Measurements from ENCODE around the gene EML2.
"Not testable (repeated sequence)": the region's sequence is repeated elsewhere in the genome, so short reads cannot be mapped to it uniquely, and the experiment has no call there.

The EML2 gene

DNA sequence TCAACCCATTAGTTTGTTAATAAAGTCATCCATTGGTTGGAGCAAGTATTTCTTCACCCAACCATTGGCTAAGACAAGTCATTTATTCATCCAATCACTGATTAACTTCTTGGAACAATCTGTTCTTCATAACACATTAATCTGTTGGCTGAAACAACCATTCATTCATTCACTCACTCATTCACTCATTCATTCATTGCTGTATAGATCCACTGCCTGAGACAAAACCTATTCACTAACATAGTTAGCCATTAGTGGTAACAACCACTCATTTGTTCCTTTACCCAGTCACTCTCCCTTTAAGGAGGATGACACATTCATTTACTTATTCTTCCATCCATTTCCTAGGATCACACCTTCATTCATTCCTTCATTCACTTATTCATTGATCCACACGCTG is 15.2 kb downstream of the EML2 start:
- H3K4me1 ChIP-seq: no peaks in the 10 kb centered on the region
- H3K9me3 ChIP-seq: no peaks in the 10 kb centered on the region
- H3K27me3 ChIP-seq: no peaks in the 10 kb centered on the region
- no peak for DNase-seq
- TF ChIP-seq, protein P1, sequence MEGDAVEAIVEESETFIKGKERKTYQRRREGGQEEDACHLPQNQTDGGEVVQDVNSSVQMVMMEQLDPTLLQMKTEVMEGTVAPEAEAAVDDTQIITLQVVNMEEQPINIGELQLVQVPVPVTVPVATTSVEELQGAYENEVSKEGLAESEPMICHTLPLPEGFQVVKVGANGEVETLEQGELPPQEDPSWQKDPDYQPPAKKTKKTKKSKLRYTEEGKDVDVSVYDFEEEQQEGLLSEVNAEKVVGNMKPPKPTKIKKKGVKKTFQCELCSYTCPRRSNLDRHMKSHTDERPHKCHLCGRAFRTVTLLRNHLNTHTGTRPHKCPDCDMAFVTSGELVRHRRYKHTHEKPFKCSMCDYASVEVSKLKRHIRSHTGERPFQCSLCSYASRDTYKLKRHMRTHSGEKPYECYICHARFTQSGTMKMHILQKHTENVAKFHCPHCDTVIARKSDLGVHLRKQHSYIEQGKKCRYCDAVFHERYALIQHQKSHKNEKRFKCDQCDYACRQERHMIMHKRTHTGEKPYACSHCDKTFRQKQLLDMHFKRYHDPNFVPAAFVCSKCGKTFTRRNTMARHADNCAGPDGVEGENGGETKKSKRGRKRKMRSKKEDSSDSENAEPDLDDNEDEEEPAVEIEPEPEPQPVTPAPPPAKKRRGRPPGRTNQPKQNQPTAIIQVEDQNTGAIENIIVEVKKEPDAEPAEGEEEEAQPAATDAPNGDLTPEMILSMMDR (IDR thresholded peaks at IDR 0.05; ENCODE audit: low read depth, low read length): no peak
- no peaks in the 10 kb centered on the region for H3K36me3 ChIP-seq
- no peak overlapping the region for H3K4me3 ChIP-seq (ENCODE audit: low read depth, low read length)

- Histone ChIP-seq H3K9me3 (no peaks in the 10 kb centered on the region), H3K4me3 (ENCODE audit: low read depth, low read length) (no peak overlapping the region), H3K4me1 (no peaks in the 10 kb centered on the region), H3K27me3 (no peaks in the 10 kb centered on the region), H3K36me3 (no peaks in the 10 kb centered on the region)
- TF ChIP-seq, protein P1 (IDR thresholded peaks at IDR 0.05; ENCODE audit: low read depth, low read length): no peak
- DNase-seq: no peak
Observed at GRCh38 chr19:45621976-45622503, 17.2 kb downstream of the EML2 start.

- H3K27me3 ChIP-seq: no peaks in the 10 kb centered on the region
- H3K4me1 ChIP-seq: peaks cover 1% of the 10 kb centered on the region
- H3K4me3 ChIP-seq (ENCODE audit: low read depth, low read length): no peak overlapping the region
- no peak for DNase-seq
- TF ChIP-seq, protein P1 (IDR thresholded peaks at IDR 0.05; ENCODE audit: low read depth, low read length): no peak
- no peaks in the 10 kb centered on the region for H3K9me3 ChIP-seq
- no peaks in the 10 kb centered on the region for H3K36me3 ChIP-seq
Observed at GRCh38 chr19:45621389-45621788, 17.8 kb downstream of the EML2 start.

DNA sequence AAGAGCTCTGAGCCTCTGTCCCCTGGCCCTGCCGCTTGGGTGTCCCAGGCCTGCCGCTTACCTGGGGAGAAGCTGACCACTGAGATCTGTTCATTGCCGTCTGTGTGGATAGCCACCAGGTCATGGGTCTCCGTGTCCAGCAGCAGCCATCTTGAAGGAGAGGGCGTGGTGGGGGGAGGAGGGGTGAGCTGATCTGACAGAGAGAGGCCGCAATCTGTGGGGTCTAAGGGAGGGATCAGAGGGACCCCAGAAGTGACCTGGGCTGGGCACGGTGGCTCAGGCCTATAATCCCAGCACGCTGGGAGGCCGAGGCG is 22.5 kb downstream of the EML2 start:
- H3K36me3 ChIP-seq: no peaks in the 10 kb centered on the region
- TF ChIP-seq, protein P1 (IDR thresholded peaks at IDR 0.05; ENCODE audit: low read depth, low read length): no peak
- H3K4me1 ChIP-seq: peaks cover 7% of the 10 kb centered on the region
- no peak overlapping the region for H3K4me3 ChIP-seq (ENCODE audit: low read depth, low read length)
- no peaks in the 10 kb centered on the region for H3K27me3 ChIP-seq
- DNase-seq: no peak
- no peaks in the 10 kb centered on the region for H3K9me3 ChIP-seq

DNA sequence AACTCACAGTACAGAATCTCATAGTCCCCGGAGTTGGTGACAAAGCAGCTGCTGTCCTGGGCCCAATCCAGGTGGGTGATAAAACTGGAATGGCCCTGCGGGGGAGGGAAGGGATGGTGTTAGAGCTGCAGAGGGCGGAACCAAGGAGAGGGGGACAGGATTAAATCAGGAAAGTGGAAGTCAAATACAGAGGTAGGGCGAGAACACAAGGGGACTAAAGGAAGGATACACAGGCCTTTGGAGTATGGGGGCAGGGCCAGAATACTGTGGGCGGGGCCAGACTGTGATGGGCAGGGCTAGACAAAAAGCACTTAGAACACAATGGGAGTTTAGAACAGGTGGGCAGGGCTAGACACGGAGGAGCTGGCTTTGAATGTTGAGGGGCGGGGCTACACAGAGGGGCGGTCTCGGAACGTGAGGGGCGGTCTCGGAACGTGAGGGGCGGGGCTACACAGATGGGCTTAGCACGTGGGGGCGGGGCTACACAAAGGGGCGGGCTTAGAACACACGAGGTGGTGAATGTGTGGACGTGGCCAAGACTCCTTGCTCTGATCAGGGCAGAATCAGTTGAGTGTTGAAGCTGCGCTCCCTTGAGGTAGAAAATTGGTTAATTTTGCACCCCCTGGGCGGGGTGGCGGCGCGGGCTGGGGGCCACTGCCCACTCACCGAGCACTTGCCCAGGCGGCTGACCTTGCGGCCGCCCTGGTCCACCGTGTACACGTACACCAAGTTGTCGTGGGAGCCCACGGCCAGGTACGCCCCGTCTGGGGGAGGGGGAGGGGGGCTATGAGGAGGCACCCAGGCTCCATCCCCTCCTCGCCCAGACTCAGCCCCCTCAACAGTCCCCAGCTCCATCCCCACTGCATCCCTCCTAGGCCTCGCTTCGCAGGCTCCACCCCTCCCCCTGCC is 23.1 kb downstream of the EML2 start:
- Histone ChIP-seq H3K36me3 (no peaks in the 10 kb centered on the region), H3K27me3 (no peaks in the 10 kb centered on the region), H3K4me1 (peaks cover 7% of the 10 kb centered on the region), H3K9me3 (no peaks in the 10 kb centered on the region), H3K4me3 (ENCODE audit: low read depth, low read length) (peak overlapping the region; percentile 31)
- TF ChIP-seq, protein P1 (IDR thresholded peaks at IDR 0.05; ENCODE audit: low read depth, low read length): no peak
- DNase-seq: peak; percentile 99

- not testable (repeated sequence) for H3K27me3 ChIP-seq; H3K36me3 ChIP-seq; DNase-seq; H3K9me3 ChIP-seq; H3K4me3 ChIP-seq (ENCODE audit: low read depth, low read length); H3K4me1 ChIP-seq
Observed at GRCh38 chr19:45615056-45615455, 24.1 kb downstream of the EML2 start.
